WTC11 (cell line): Measurements from ENCODE around the gene THSD8. TPM values are rescaled to one million over a fixed set of nuclear protein-coding genes. Genes with fewer than 3 reads are reported as not detected.
A peak's percentile ranks its signal among the peaks of the same experiment; 100 is the strongest.

Experiments
- ATAC-seq: fragments of 200-7000 bp; cut with Tn5 transposase; 2 replicates; pipeline ENCODE4 v1.10.0; 2021; ENCODE audit warnings: mild to moderate bottlenecking, moderate library complexity
- CTCF ChIA-PET: fragments of 300-600 bp; sonication (Branson Sonifier 250); formaldehyde crosslinking; loops from one replicate; lab custom pipeline; 2021; ENCODE audit warnings: antibody characterized with exemption; lab: Charles Lee
- POLR2A ChIA-PET: fragments of 350-600 bp; sonication (Branson Sonifier 250); formaldehyde crosslinking; loops from one replicate; lab custom pipeline; 2021; ENCODE audit warnings: antibody characterized with exemption; lab: Charles Lee
- DNase-seq: peaks from one replicate; pipeline ENCODE4 v3.0.0; 2021; ENCODE audit warnings: low spot score
- H3K27ac Mint-ChIP-seq: 2 replicates; pipeline ENCODE4 v1.8.0; 2021; ENCODE audit warnings: mixed read lengths
- H3K27me3 Mint-ChIP-seq: 2 replicates; pipeline ENCODE4 v1.8.0; 2021; ENCODE audit warnings: low read depth, mild to moderate bottlenecking, moderate library complexity, mixed read lengths
- H3K36me3 Mint-ChIP-seq: 2 replicates; pipeline ENCODE4 v1.8.0; 2021; ENCODE audit warnings: mixed read lengths
- H3K4me1 Mint-ChIP-seq: 2 replicates; pipeline ENCODE4 v1.8.0; 2022; ENCODE audit warnings: mixed read lengths
- H3K4me3 Mint-ChIP-seq: 2 replicates; pipeline ENCODE4 v1.8.0; 2021; ENCODE audit warnings: mild to moderate bottlenecking, moderate library complexity, mixed read lengths
- H3K9me3 Mint-ChIP-seq: 2 replicates; pipeline ENCODE4 v1.8.0; 2021; ENCODE audit warnings: mixed read lengths
- ESRRA ChIP-seq: sonication (generic); formaldehyde crosslinking; IDR thresholded peaks from 2 replicates; pipeline ENCODE4 v1.8.1; 2022; ENCODE audit warnings: mild to moderate bottlenecking, missing genetic modification reagents, borderline replicate concordance
- FOXJ3 ChIP-seq: sonication (generic); formaldehyde crosslinking; IDR thresholded peaks from 2 replicates; pipeline ENCODE4 v1.9.0; 2021; ENCODE audit warnings: missing genetic modification reagents, mild to moderate bottlenecking, borderline replicate concordance
- FOXP4 ChIP-seq: sonication (generic); formaldehyde crosslinking; IDR thresholded peaks from 2 replicates; pipeline ENCODE4 v1.8.0; 2022; ENCODE audit warnings: mild to moderate bottlenecking, missing genetic modification reagents
- RELA ChIP-seq: sonication (generic); formaldehyde crosslinking; IDR thresholded peaks from 2 replicates; pipeline ENCODE4 v1.8.1; 2022; ENCODE audit warnings: missing genetic modification reagents, mild to moderate bottlenecking, borderline replicate concordance
- SOX15 ChIP-seq: fragments of 250-450 bp; sonication (Bioruptor Pico); IDR thresholded peaks from 2 replicates; pipeline ENCODE4 v1.9.0; 2021; ENCODE audit warnings: mild to moderate bottlenecking
- SP1 ChIP-seq: sonication (generic); formaldehyde crosslinking; conservative IDR thresholded peaks from 2 replicates; pipeline ENCODE4 v1.8.1; 2022; ENCODE audit warnings: missing genetic modification reagents
- TCF7 ChIP-seq: sonication (generic); formaldehyde crosslinking; IDR thresholded peaks from 2 replicates; pipeline ENCODE4 v1.8.0; 2022; ENCODE audit warnings: mild to moderate bottlenecking, low read depth, missing genetic modification reagents, moderate library complexity
- TEAD1 ChIP-seq: sonication (generic); formaldehyde crosslinking; IDR thresholded peaks from 2 replicates; pipeline ENCODE4 v1.8.0; 2022; ENCODE audit warnings: mild to moderate bottlenecking, missing genetic modification reagents
- USF1 ChIP-seq: sonication (generic); formaldehyde crosslinking; IDR thresholded peaks from 2 replicates; pipeline ENCODE4 v1.8.0; 2022; ENCODE audit warnings: mild to moderate bottlenecking, missing genetic modification reagents
- ZNF232 ChIP-seq: sonication (generic); formaldehyde crosslinking; IDR thresholded peaks from 2 replicates; pipeline ENCODE4 v1.8.0; 2022; ENCODE audit warnings: mild to moderate bottlenecking, missing genetic modification reagents
- total RNA-seq: library from RNA; stranded (reverse); gene quantifications from 3 replicates; pipeline ENCODE4 v1.2.3, GENCODE V29; 2021
- TF ChIP-seq, protein P1 (sequence below): sonication (generic); formaldehyde crosslinking; conservative IDR thresholded peaks from 2 replicates; pipeline ENCODE4 v1.8.1; 2023; ENCODE audit warnings: mild to moderate bottlenecking, low read depth, missing genetic modification reagents, moderate library complexity
- TF ChIP-seq, protein P2 (sequence below): sonication (generic); formaldehyde crosslinking; IDR thresholded peaks from 2 replicates; pipeline ENCODE4 v1.8.1; 2023; ENCODE audit warnings: mild to moderate bottlenecking, moderate library complexity, missing genetic modification reagents

The THSD8 gene
- total RNA-seq, 1 experiment from 2014 or later: 30.1 TPM

DNA sequence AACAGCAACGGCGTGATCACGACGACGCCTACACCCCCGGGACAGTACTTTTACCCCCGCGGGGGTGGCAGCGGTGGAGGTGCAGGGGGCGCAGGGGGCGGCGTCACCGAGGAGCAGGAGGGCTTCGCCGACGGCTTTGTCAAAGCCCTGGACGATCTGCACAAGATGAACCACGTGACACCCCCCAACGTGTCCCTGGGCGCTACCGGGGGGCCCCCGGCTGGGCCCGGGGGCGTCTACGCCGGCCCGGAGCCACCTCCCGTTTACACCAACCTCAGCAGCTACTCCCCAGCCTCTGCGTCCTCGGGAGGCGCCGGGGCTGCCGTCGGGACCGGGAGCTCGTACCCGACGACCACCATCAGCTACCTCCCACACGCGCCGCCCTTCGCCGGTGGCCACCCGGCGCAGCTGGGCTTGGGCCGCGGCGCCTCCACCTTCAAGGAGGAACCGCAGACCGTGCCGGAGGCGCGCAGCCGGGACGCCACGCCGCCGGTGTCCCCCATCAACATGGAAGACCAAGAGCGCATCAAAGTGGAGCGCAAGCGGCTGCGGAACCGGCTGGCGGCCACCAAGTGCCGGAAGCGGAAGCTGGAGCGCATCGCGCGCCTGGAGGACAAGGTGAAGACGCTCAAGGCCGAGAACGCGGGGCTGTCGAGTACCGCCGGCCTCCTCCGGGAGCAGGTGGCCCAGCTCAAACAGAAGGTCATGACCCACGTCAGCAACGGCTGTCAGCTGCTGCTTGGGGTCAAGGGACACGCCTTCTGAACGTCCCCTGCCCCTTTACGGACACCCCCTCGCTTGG, 9.6 kb upstream of the THSD8 start (continued):
- TF ChIP-seq USF1: peak; percentile 57
- no peak for TF ChIP-seq TCF7 (CRISPR knock-in tag)
- peak; percentile 86 for TF ChIP-seq ESRRA
- 0 out of 2 replicates have a peak, but pooled peaks have one; percentile 66 for TF ChIP-seq FOXP4
- TF ChIP-seq, protein P1, sequence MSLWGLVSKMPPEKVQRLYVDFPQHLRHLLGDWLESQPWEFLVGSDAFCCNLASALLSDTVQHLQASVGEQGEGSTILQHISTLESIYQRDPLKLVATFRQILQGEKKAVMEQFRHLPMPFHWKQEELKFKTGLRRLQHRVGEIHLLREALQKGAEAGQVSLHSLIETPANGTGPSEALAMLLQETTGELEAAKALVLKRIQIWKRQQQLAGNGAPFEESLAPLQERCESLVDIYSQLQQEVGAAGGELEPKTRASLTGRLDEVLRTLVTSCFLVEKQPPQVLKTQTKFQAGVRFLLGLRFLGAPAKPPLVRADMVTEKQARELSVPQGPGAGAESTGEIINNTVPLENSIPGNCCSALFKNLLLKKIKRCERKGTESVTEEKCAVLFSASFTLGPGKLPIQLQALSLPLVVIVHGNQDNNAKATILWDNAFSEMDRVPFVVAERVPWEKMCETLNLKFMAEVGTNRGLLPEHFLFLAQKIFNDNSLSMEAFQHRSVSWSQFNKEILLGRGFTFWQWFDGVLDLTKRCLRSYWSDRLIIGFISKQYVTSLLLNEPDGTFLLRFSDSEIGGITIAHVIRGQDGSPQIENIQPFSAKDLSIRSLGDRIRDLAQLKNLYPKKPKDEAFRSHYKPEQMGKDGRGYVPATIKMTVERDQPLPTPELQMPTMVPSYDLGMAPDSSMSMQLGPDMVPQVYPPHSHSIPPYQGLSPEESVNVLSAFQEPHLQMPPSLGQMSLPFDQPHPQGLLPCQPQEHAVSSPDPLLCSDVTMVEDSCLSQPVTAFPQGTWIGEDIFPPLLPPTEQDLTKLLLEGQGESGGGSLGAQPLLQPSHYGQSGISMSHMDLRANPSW (CRISPR knock-in tag): no peak
- peak; percentile 53 for TF ChIP-seq RELA
- TF ChIP-seq, all 79 proteins: peak for 15

GRCh38 chr19:12792853-12793289, 9.0 kb upstream of the THSD8 start:
- DNase-seq: no peak
- POLR2A ChIA-PET: interaction anchor here (0.6 to 3.1 kb wide), 15 partner anchors 9 to 112 kb away, joined by 3 to 29 read pairs (median 4); partner anchors contain the start of genes HOOK2, PRDX2, RNASEH2A and THSD8

More at GRCh38 chr19:12792853-12793289, 9.0 kb upstream of the THSD8 start:
- Mint-ChIP-seq H3K36me3 (peaks cover 5% of the 10 kb centered on the region), H3K9me3 (no peaks in the 10 kb centered on the region), H3K27ac (no peak overlapping the region), H3K27me3 (peaks cover 32% of the 10 kb centered on the region), H3K4me1 (peaks cover 39% of the 10 kb centered on the region), H3K4me3 (peak overlapping the region; percentile 84)
- CTCF ChIA-PET: interaction anchor here (0.6 to 14.0 kb wide), 17 partner anchors 8 to 173 kb away, joined by 3 to 341 read pairs (median 5); partner anchors contain the start of genes HOOK2, PRDX2, RNASEH2A and THSD8
- no peak for ATAC-seq
- TF ChIP-seq, protein P2, sequence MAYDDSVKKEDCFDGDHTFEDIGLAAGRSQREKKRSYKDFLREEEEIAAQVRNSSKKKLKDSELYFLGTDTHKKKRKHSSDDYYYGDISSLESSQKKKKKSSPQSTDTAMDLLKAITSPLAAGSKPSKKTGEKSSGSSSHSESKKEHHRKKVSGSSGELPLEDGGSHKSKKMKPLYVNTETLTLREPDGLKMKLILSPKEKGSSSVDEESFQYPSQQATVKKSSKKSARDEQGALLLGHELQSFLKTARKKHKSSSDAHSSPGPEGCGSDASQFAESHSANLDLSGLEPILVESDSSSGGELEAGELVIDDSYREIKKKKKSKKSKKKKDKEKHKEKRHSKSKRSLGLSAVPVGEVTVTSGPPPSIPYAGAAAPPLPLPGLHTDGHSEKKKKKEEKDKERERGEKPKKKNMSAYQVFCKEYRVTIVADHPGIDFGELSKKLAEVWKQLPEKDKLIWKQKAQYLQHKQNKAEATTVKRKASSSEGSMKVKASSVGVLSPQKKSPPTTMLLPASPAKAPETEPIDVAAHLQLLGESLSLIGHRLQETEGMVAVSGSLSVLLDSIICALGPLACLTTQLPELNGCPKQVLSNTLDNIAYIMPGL (CRISPR knock-in tag): 0 out of 2 replicates have a peak, but pooled peaks have one; percentile 5
- TF ChIP-seq FOXJ3: no peak
- no peak for TF ChIP-seq SOX15 (CRISPR knock-in tag)
- no peak for TF ChIP-seq FOXP4
- no peak for TF ChIP-seq USF1
- TF ChIP-seq SP1 (CRISPR knock-in tag): no peak
- TF ChIP-seq TEAD1: no peak
- no peak for TF ChIP-seq ZNF232 (CRISPR knock-in tag)
